Measurements from ENCODE around the gene CDK8.

CDK8 gene

GRCh38 chr13:26253262-26253786 is 605 bp upstream of the CDK8 start:
- no peak for TF ChIP-seq CTCF (IDR thresholded peaks at IDR 0.05; ENCODE audit: low read depth, low read length, missing control alignments)
- peak overlapping the region; percentile 78 for H3K4me3 ChIP-seq (ENCODE audit: low read depth, low read length)
- no peak for DNase-seq (ENCODE audit: low read depth)

GRCh38 chr13:26254583-26255111 is 718 bp downstream of the CDK8 start:
- no peak for TF ChIP-seq CTCF (IDR thresholded peaks at IDR 0.05; ENCODE audit: low read depth, low read length, missing control alignments)
- DNase-seq (ENCODE audit: low read depth) = no peak
- peak overlapping the region; percentile 78 for H3K4me3 ChIP-seq (ENCODE audit: low read depth, low read length)

GRCh38 chr13:26255115-26255514 is 1.2 kb downstream of the CDK8 start:
- TF ChIP-seq CTCF (IDR thresholded peaks at IDR 0.05; ENCODE audit: low read depth, low read length, missing control alignments) = no peak
- DNase-seq (ENCODE audit: low read depth) = no peak
- peak overlapping the region; percentile 78 for H3K4me3 ChIP-seq (ENCODE audit: low read depth, low read length)

GRCh38 chr13:26255691-26256277 is 1.9 kb downstream of the CDK8 start:
- DNase-seq (ENCODE audit: low read depth) = no peak
- peak; percentile 14 for TF ChIP-seq CTCF (IDR thresholded peaks at IDR 0.05; ENCODE audit: low read depth, low read length, missing control alignments)
- peak overlapping the region; percentile 78; the same call in 1 of the 2 replicates for H3K4me3 ChIP-seq (ENCODE audit: low read depth, low read length)

GRCh38 chr13:26257049-26257448 is 3.1 kb downstream of the CDK8 start:
- no peak overlapping the region for H3K4me3 ChIP-seq (ENCODE audit: low read depth, low read length)
- TF ChIP-seq CTCF (IDR thresholded peaks at IDR 0.05; ENCODE audit: low read depth, low read length, missing control alignments) = no peak
- DNase-seq (ENCODE audit: low read depth) = no peak

GRCh38 chr13:26259634-26260033 is 5.7 kb downstream of the CDK8 start:
- no peak overlapping the region for H3K4me3 ChIP-seq (ENCODE audit: low read depth, low read length)
- TF ChIP-seq CTCF (IDR thresholded peaks at IDR 0.05; ENCODE audit: low read depth, low read length, missing control alignments) = no peak

GRCh38 chr13:26262156-26262555 is 8.2 kb downstream of the CDK8 start:
- DNase-seq (ENCODE audit: low read depth) = no peak
- H3K4me3 ChIP-seq (ENCODE audit: low read depth, low read length) = no peak overlapping the region
- no peak for TF ChIP-seq CTCF (IDR thresholded peaks at IDR 0.05; ENCODE audit: low read depth, low read length, missing control alignments)

More at GRCh38 chr13:26259634-26260033, 5.7 kb downstream of the CDK8 start:
- DNase-seq (ENCODE audit: low read depth) = no peak
